MM.1S (cell line): ENCODE results near the gene FXYD3.

Source experiments
- DNase-seq: peaks from one replicate; pipeline ENCODE4 v3.0.0-alpha.2; 2015
- H2AFZ ChIP-seq: fragments of 300-600 bp; sonication (generic); 2 replicates; pipeline ENCODE4 v1.6.0; 2016; ENCODE audit warnings: antibody characterized with exemption, low read length
- H3F3A ChIP-seq: fragments of 300-600 bp; sonication (generic); 2 replicates; pipeline ENCODE4 v1.6.1; 2016; ENCODE audit warnings: mild to moderate bottlenecking, antibody characterized with exemption, low read length, moderate library complexity, mixed read lengths; ENCODE audit not compliant: insufficient read depth
- H3K27ac ChIP-seq: fragments of 300-600 bp; sonication (generic); 2 replicates; pipeline ENCODE4 v1.5.1; 2016; ENCODE audit warnings: mild to moderate bottlenecking, low read length
- H3K27me3 ChIP-seq: fragments of 300-600 bp; sonication (generic); replicated peaks from 2 replicates; pipeline ENCODE4 v1.6.0; 2016; ENCODE audit warnings: low read length; ENCODE audit not compliant: insufficient read depth
- H3K36me3 ChIP-seq: fragments of 300-600 bp; sonication (generic); replicated peaks from 2 replicates; pipeline ENCODE4 v1.6.1; 2016; ENCODE audit warnings: mild to moderate bottlenecking, low read length, mixed read lengths; ENCODE audit not compliant: insufficient read depth
- H3K4me1 ChIP-seq: fragments of 300-600 bp; sonication (generic); 2 replicates; pipeline ENCODE4 v1.6.1; 2016; ENCODE audit warnings: low read length, mixed read lengths
- H3K4me2 ChIP-seq: fragments of 300-600 bp; sonication (generic); 2 replicates; pipeline ENCODE4 v1.6.0; 2016; ENCODE audit warnings: low read depth, low read length
- H3K4me3 ChIP-seq: fragments of 300-600 bp; sonication (generic); 2 replicates; pipeline ENCODE4 v1.5.1; 2016; ENCODE audit warnings: low read length, mixed read lengths
- H3K79me2 ChIP-seq: fragments of 300-600 bp; sonication (generic); 2 replicates; pipeline ENCODE4 v1.6.1; 2016; ENCODE audit warnings: mixed run types, low read length, mixed read lengths
- H3K9ac ChIP-seq: fragments of 300-600 bp; sonication (generic); 2 replicates; pipeline ENCODE4 v1.6.1; 2016; ENCODE audit warnings: low read length, mixed read lengths
- H3K9me2 ChIP-seq: fragments of 300-600 bp; sonication (generic); replicated peaks from 2 replicates; pipeline ENCODE4 v1.6.1; 2016; ENCODE audit warnings: mild to moderate bottlenecking, low read length, mixed read lengths; ENCODE audit not compliant: insufficient read depth
- H3K9me3 ChIP-seq: fragments of 300-600 bp; sonication (generic); replicated peaks from 2 replicates; pipeline ENCODE4 v1.6.1; 2016; ENCODE audit warnings: mild to moderate bottlenecking, low read length, mixed read lengths; ENCODE audit not compliant: insufficient read depth
- H4K20me1 ChIP-seq: fragments of 300-600 bp; sonication (generic); 2 replicates; pipeline ENCODE4 v1.6.1; 2016; ENCODE audit warnings: mild to moderate bottlenecking, low read length, moderate library complexity, mixed read lengths; ENCODE audit not compliant: insufficient read depth
- CTCF ChIP-seq: fragments of 300-600 bp; sonication (generic); IDR thresholded peaks from 2 replicates; pipeline ENCODE4 v1.5.1; 2016; ENCODE audit warnings: antibody characterized with exemption, low read length, mixed read lengths
- EZH2 ChIP-seq: fragments of 300-600 bp; sonication (generic); optimal IDR thresholded peaks from 2 replicates; pipeline ENCODE3; 2017; ENCODE audit warnings: low read depth, mild to moderate bottlenecking, antibody characterized with exemption, low read length, mixed read lengths
- EZH2phosphoT487 ChIP-seq: fragments of 300-600 bp; sonication (generic); IDR thresholded peaks from 2 replicates; pipeline ENCODE4 v1.6.1; 2018; ENCODE audit warnings: antibody characterized with exemption, low read length

The FXYD3 gene

DNA sequence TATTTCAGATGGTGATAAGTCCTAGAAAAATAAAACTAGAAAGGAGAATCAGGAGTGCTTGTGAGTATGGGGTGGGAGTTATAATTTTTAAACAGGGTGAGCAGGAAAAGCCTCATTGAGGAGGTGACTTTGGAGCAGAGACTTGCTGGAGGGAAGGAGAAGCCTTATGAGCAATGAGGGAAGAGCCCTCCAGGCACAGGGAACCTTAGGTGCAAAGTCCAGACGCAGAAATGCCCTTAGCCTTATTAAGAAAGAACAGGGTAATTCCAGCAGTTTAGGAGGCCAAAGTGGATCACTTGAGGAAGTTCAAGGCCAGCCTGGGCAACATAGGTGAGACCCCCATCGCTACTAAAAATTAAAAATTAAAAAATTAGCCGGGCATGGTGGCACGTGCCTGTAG is 21.0 kb upstream of the FXYD3 start:
- peaks cover 57% of the 10 kb centered on the region for H3K27me3 ChIP-seq
- H3K9me2 ChIP-seq, result no peaks in the 10 kb centered on the region
- H3F3A ChIP-seq, result no peaks in the 10 kb centered on the region
- H3K27ac ChIP-seq, result no peak overlapping the region
- TF ChIP-seq EZH2, result no peak
- TF ChIP-seq CTCF, result no peak
- TF ChIP-seq EZH2phosphoT487, result no peak
- H2AFZ ChIP-seq, result no peak overlapping the region
- H4K20me1 ChIP-seq, result no peaks in the 10 kb centered on the region
- no peak for DNase-seq
- no peaks in the 10 kb centered on the region for H3K79me2 ChIP-seq
- no peaks in the 10 kb centered on the region for H3K4me1 ChIP-seq
- no peak overlapping the region for H3K4me3 ChIP-seq
- H3K9ac ChIP-seq, result no peak overlapping the region
- no peak overlapping the region for H3K4me2 ChIP-seq
- no peaks in the 10 kb centered on the region for H3K9me3 ChIP-seq
- H3K36me3 ChIP-seq, result no peaks in the 10 kb centered on the region

GRCh38 chr19:35095667-35096368 is 19.8 kb upstream of the FXYD3 start:
- TF ChIP-seq EZH2 (no peak), EZH2phosphoT487 (no peak), CTCF (no peak)

GRCh38 chr19:35098413-35099049 is 17.1 kb upstream of the FXYD3 start:
- H3F3A ChIP-seq, result no peaks in the 10 kb centered on the region
- TF ChIP-seq EZH2 (no peak), EZH2phosphoT487 (no peak), CTCF (no peak)
- no peaks in the 10 kb centered on the region for H3K9me3 ChIP-seq
- no peaks in the 10 kb centered on the region for H4K20me1 ChIP-seq
- DNase-seq, result no peak
- no peak overlapping the region for H3K4me2 ChIP-seq
- peaks cover 71% of the 10 kb centered on the region for H3K27me3 ChIP-seq
- no peaks in the 10 kb centered on the region for H3K9me2 ChIP-seq
- H3K9ac ChIP-seq, result no peak overlapping the region
- H3K79me2 ChIP-seq, result no peaks in the 10 kb centered on the region
- H3K27ac ChIP-seq, result no peak overlapping the region
- no peaks in the 10 kb centered on the region for H3K4me1 ChIP-seq
- H3K4me3 ChIP-seq, result no peak overlapping the region
- no peak overlapping the region for H2AFZ ChIP-seq
- H3K36me3 ChIP-seq, result no peaks in the 10 kb centered on the region

More at GRCh38 chr19:35095667-35096368, 19.8 kb upstream of the FXYD3 start:
- Histone ChIP-seq H3K4me3 (no peak overlapping the region), H3K9me3 (no peaks in the 10 kb centered on the region), H2AFZ (no peak overlapping the region), H3K4me1 (no peaks in the 10 kb centered on the region), H3K9me2 (no peaks in the 10 kb centered on the region), H4K20me1 (no peaks in the 10 kb centered on the region), H3K4me2 (no peak overlapping the region), H3K27me3 (peaks cover 68% of the 10 kb centered on the region), H3K79me2 (no peaks in the 10 kb centered on the region), H3K9ac (no peak overlapping the region), H3F3A (no peaks in the 10 kb centered on the region), H3K36me3 (no peaks in the 10 kb centered on the region), H3K27ac (no peak overlapping the region)
- DNase-seq, result no peak
